ENCODE data around the gene SEMA4A. TPM values are rescaled to one million over a fixed set of nuclear protein-coding genes. Genes with fewer than 3 reads are reported as not detected.
A peak's percentile ranks its signal among the peaks of the same experiment; 100 is the strongest.

The SEMA4A gene
- total and polyA plus RNA-seq, 9 of the 15 experiments (the other 6 are each of a cell fraction or from before 2014, with no cell fraction given), result 0.04 to 1.7 (median 0.45) TPM

DNA sequence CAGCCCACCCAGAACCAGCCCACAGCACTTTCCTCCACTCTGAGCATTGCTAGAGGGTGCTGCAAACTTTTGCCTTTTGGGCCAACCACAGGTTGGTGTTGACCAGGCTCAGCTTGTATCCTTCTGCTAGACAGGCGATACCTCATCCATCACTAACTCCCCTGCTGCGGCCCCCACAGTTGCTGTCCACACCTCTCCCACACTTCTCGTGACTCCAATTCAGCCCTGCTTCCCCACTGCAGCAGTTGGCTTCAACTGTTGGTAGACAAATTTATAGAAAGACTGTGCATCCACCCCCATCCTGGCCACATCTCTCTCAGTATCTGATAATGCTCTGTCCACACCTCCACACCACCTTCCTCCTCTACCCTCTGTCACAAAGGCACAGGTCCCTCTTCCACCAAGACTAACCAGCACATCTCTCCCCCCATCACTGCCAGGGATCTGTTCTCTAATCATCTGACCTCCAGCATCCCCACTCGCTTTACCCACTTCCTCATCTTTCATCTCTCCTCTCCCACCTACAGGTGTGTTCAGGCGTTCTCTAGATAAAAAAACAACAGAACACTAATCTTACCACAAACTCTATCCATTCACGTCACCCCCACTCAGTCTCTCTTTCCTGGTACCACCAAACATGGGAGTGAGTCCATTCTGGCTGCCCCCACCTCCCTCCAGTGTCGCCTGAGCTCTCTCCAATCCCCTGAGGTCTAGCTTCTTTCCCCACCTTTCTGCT, 24.7 kb downstream of the SEMA4A start (continued):
- TF ChIP-seq ZBTB34 (CRISPR knock-in tag; IDR thresholded peaks at IDR 0.05) (no peak), HOXB6 (CRISPR knock-in tag; IDR thresholded peaks at IDR 0.05; ENCODE audit: borderline replicate concordance) (no peak), HMGXB4 (CRISPR knock-in tag; IDR thresholded peaks at IDR 0.05) (no peak), ZNF695 (CRISPR knock-in tag; IDR thresholded peaks at IDR 0.05) (no peak), CC2D1A (IDR thresholded peaks at IDR 0.05) (no peak; the same call in 1 of the 2 replicates), ZNF830 (CRISPR knock-in tag; IDR thresholded peaks at IDR 0.05) (no peak), ZNF407 (IDR thresholded peaks at IDR 0.05; ENCODE audit: low read depth) (no peak), MXI1 (IDR thresholded peaks at IDR 0.05; ENCODE audit: low read depth, low read length) (no peak), EGR1 (conservative IDR thresholded peaks at IDR 0.05) (peak; percentile 28; the same call in 1 of the 2 replicates), RHOXF2B (CRISPR knock-in tag; conservative IDR thresholded peaks at IDR 0.05) (no peak), RAD21 (CRISPR knock-in tag; conservative IDR thresholded peaks at IDR 0.05 in 1 of 2, IDR thresholded peaks at IDR 0.05 in 1 of 2) (no peak), HMG20B (CRISPR knock-in tag; IDR thresholded peaks at IDR 0.05) (no peak)
- TF ChIP-seq, protein P1, sequence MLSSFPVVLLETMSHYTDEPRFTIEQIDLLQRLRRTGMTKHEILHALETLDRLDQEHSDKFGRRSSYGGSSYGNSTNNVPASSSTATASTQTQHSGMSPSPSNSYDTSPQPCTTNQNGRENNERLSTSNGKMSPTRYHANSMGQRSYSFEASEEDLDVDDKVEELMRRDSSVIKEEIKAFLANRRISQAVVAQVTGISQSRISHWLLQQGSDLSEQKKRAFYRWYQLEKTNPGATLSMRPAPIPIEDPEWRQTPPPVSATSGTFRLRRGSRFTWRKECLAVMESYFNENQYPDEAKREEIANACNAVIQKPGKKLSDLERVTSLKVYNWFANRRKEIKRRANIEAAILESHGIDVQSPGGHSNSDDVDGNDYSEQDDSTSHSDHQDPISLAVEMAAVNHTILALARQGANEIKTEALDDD (IDR thresholded peaks at IDR 0.05), result peak; percentile 43; the same call in 1 of the 2 replicates
- TF ChIP-seq, protein P2, sequence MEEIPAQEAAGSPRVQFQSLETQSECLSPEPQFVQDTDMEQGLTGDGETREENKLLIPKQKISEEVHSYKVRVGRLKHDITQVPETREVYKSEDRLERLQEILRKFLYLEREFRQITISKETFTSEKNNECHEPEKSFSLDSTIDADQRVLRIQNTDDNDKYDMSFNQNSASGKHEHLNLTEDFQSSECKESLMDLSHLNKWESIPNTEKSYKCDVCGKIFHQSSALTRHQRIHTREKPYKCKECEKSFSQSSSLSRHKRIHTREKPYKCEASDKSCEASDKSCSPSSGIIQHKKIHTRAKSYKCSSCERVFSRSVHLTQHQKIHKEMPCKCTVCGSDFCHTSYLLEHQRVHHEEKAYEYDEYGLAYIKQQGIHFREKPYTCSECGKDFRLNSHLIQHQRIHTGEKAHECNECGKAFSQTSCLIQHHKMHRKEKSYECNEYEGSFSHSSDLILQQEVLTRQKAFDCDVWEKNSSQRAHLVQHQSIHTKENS (CRISPR knock-in tag; IDR thresholded peaks at IDR 0.05), result no peak
